AG10803 (cell line): Measurements from ENCODE around the gene GSTM5.
"Not testable (repeated sequence)": the region's sequence is repeated elsewhere in the genome, so short reads cannot be mapped to it uniquely, and the experiment has no call there.

Source experiments
- DNase-seq: peaks from one replicate; pipeline ENCODE4 v3.0.0; 2010; ENCODE audit warnings: low read depth
- H3K4me3 ChIP-seq: 2 replicates; pipeline ENCODE4 v1.5.1; 2011; ENCODE audit warnings: mild to moderate bottlenecking, low read length, control low read depth
- TF ChIP-seq, protein P1 (sequence below): conservative IDR thresholded peaks from 2 replicates; pipeline ENCODE4 v1.5.1; 2011; ENCODE audit warnings: mild to moderate bottlenecking, low read length, control low read depth, inconsistent platforms

The GSTM5 gene

DNA sequence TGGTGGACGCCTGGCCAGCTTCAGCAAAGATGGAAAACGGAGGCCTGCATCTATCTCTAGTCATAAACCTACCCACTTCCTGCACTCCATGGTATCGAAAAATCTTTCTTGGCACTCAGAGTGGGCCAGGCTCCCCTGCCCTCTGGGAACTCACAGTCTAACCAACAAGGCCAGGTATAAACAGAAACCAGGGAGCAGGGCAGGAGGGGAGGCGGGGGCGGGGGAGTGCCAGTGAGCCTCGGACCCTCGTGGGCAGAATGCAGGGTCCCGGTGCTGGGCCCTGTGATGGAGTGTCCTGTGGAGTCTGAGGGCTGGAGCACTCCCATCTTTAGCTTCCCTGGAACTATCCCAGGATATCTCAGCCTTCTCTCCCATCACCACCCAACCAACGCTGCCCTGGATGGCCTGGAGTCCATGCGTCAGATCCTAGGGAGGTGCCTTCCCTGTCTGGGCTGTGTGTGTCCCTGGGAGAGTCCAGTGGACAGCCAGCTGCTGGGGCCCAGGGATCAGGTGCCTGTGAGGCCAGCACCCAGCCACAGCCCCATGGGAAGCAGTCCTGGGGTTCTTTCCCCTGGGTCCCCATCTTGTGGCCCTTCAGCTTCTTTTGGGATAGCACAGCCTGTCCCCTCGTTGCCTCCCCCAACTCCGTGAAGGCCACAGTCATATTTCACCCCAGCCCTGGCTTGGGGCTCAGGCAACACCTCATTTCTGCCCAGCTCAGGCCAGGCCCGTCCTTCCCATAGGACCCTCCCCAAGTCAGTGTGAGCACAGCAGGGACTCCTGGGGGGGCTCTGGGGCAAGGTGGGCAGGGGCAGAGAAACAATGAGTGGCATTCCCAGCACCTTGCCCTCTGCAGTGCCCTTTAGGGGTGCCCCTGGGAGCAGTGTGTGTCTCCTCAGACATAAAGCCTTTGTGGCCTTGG lies 52.8 kb downstream of the GSTM5 start:
- no peak overlapping the region for H3K4me3 ChIP-seq
- TF ChIP-seq, protein P1, sequence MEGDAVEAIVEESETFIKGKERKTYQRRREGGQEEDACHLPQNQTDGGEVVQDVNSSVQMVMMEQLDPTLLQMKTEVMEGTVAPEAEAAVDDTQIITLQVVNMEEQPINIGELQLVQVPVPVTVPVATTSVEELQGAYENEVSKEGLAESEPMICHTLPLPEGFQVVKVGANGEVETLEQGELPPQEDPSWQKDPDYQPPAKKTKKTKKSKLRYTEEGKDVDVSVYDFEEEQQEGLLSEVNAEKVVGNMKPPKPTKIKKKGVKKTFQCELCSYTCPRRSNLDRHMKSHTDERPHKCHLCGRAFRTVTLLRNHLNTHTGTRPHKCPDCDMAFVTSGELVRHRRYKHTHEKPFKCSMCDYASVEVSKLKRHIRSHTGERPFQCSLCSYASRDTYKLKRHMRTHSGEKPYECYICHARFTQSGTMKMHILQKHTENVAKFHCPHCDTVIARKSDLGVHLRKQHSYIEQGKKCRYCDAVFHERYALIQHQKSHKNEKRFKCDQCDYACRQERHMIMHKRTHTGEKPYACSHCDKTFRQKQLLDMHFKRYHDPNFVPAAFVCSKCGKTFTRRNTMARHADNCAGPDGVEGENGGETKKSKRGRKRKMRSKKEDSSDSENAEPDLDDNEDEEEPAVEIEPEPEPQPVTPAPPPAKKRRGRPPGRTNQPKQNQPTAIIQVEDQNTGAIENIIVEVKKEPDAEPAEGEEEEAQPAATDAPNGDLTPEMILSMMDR = no peak
- no peak for DNase-seq

DNA sequence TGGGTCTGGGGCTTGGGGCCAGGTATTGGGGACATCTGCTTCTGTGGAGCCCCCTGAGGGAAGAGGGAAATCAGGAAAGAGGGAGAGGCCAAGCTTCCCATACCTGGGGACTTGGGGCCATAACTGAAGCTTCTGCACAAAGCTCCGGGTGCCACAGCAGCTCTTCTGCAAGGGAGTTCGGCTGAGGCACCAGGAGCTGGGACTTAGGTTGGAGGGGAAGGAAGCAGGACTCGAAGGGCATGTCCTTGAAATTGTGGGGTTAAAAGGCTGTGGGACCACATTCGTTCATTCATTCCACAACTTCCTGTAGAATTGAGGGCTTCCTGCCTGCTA lies 53.4 kb downstream of the GSTM5 start:
- TF ChIP-seq, protein P1 = no peak
- no peak for DNase-seq
- no peak overlapping the region for H3K4me3 ChIP-seq

DNA sequence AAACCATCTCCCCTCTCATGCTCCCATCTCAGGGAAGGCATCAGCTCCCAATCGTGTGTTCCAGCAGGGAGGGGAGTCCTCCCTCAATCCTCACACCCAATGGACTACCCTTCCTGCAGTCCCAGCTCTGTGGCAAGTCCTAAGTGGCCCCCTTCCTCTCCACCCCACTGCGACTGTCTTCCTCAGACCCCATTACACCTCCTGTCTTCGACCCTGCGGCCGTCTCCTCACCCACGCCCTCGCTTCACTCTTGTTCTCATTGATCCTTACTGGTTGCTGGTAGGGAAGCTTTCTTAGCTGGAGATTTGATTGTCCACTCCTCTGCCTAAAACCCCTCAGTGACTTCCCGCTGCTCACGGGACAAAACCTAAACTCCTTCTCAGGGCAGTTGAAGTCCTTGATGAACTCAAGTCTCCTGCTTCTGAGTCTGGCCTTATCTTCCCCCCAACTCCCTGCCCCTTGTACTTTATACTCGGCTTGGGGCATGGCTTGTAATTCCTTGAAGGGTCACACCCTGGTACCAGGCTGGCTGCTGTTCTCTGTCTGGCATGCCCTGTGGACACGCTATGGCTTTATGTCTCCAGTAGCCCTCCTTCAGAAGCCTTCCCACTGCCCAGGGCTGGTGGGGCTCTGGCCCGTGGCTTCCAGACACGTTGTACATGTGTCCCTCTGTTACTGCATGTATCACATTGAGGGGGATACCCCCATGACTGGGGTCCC lies 54.0 kb downstream of the GSTM5 start:
- H3K4me3 ChIP-seq = no peak overlapping the region
- no peak for DNase-seq

DNA sequence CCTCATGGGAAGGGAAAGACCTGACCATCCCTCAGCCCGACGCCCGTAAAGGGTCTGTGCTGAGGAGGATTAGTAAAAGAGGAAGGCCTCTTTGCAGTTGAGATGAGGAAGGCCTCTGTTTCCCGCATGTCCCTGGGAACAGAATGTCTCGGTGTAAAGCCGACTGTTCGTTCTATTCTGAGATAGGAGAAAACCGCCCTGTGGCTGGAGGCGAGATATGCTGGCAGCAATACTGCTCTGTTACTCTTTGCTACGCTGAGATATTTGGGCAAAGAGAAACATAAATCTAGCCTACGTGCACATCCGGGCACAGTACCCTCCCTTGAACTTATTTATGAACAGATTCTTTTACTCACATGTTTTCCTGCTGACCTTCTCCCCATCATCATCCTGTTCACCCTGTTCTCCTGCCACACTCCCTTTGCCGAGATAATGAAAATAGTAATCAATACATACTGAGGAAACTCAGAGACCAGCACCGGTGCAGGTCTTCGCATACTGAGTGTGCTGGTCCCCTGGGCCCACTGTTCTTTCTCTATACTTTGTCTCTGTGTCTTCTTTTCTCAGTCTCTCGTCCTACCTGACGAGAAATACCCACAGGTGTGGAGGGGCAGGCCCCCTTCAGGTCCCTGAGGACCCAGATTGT lies 55.1 kb downstream of the GSTM5 start:
- not testable (repeated sequence) for H3K4me3 ChIP-seq, DNase-seq

More for the DNA sequence above, 54.0 kb downstream of the GSTM5 start:
- TF ChIP-seq, protein P1 = no peak
